H1 (cell line): ENCODE measurements around the gene SGMS1.

Experiments
- CTCF ChIP-seq, 3 experiments: IDR thresholded peaks; 1 replicate in 2 of 3; 2 replicates in 1 of 3; pipeline versions ENCODE4 v1.5.1 to v1.6.1; 2011; ENCODE audit warnings: low read length in 3 of 3, mild to moderate bottlenecking in 3 of 3, inconsistent platforms in 2 of 3, low read depth in 1 of 3, moderate library complexity in 1 of 3; ENCODE audit not compliant: insufficient read depth in 1 of 3; ENCODE audit errors: control extremely low read depth in 1 of 3
- EZH2 ChIP-seq: fragments of 200-600 bp; sonication (generic); IDR thresholded peaks from 2 replicates; pipeline ENCODE4 v1.7.1; 2012; ENCODE audit warnings: low read depth, mild to moderate bottlenecking, moderate library complexity, low read length, inconsistent platforms; ENCODE audit not compliant: severe bottlenecking
- KDM5A ChIP-seq: fragments of 200-600 bp; IDR thresholded peaks from 2 replicates; pipeline ENCODE4 v1.7.1; 2012; ENCODE audit warnings: mild to moderate bottlenecking, low read length, inconsistent platforms, mixed read lengths
- POLR2A ChIP-seq, 2 experiments: IDR thresholded peaks; 1 replicate in 1 of 2; 2 replicates in 1 of 2; pipeline ENCODE4 v1.6.1; 2011; ENCODE audit warnings: low read depth in 2 of 2, low read length in 2 of 2, mild to moderate bottlenecking in 2 of 2; ENCODE audit errors: control extremely low read depth in 1 of 2

- TF ChIP-seq CTCF (IDR thresholded peaks at IDR 0.05; ENCODE audit: control extremely low read depth in 1 of 3, insufficient read depth in 1 of 3, low read depth in 1 of 3, low read length in 3 of 3) = no peak
- TF ChIP-seq KDM5A = no peak
- no peak for TF ChIP-seq EZH2
- TF ChIP-seq POLR2A (IDR thresholded peaks at IDR 0.05; ENCODE audit: control extremely low read depth in 1 of 2, low read depth in 2 of 2, low read length in 2 of 2) = no peak
These were observed 265.3 kb downstream of the SGMS1 start for GRCh38 chr10:50358411-50358810.
